ENCODE measurements around the gene WWOX. TPM values are rescaled to one million over a fixed set of nuclear protein-coding genes. Genes with fewer than 3 reads are reported as not detected.

WWOX gene
- total RNA-seq, 1 donor from 2014 or later, result 7.3 TPM

DNA sequence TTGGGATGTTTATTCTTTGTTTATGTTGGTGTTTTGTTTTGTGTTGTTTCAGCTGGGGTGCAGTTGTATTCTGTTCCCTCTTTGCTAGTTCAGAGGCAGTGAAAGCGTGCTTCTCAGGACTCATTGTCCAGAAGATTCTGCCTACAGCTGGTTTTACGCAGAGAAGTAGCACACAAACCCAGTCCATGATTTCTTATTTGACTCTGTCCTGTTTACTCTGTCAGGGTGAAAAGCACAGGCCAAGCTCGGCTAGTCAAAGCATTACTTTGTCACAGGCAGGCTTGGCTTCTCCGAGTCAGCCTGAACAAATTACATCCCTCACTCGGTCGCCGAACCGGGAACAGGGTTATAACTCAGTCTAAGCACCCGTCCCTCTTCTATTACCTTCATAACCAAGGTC lies 1066.1 kb downstream of the WWOX start:
- DNase-seq (ENCODE audit: low read depth), result no peak
- no peak overlapping the region for H3K4me3 ChIP-seq (ENCODE audit: insufficient read depth, low read depth, low read length)

DNA sequence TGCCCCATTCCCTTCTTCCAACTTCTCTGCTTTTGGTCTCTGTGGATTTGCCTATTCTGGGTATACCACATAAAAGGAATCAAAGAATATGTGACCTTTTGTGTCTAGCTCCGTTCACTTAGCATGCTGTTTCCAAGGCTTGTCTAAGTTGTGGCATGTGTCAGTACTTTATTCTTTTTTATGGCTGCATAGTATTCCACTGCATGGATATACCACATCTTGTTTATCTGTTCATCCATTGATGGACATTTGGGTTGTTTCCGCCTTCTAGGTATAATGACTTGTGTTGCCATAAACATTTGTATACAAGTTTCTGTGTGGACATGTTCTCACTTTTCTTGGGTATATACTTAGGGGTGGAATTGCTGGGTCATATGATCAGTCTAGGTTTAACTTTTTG lies 1068.4 kb downstream of the WWOX start:
- TF ChIP-seq, protein P1, sequence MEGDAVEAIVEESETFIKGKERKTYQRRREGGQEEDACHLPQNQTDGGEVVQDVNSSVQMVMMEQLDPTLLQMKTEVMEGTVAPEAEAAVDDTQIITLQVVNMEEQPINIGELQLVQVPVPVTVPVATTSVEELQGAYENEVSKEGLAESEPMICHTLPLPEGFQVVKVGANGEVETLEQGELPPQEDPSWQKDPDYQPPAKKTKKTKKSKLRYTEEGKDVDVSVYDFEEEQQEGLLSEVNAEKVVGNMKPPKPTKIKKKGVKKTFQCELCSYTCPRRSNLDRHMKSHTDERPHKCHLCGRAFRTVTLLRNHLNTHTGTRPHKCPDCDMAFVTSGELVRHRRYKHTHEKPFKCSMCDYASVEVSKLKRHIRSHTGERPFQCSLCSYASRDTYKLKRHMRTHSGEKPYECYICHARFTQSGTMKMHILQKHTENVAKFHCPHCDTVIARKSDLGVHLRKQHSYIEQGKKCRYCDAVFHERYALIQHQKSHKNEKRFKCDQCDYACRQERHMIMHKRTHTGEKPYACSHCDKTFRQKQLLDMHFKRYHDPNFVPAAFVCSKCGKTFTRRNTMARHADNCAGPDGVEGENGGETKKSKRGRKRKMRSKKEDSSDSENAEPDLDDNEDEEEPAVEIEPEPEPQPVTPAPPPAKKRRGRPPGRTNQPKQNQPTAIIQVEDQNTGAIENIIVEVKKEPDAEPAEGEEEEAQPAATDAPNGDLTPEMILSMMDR (IDR thresholded peaks at IDR 0.05; ENCODE audit: insufficient read depth, low read depth, low read length), result no peak
- TF ChIP-seq EZH2 (IDR thresholded peaks at IDR 0.05; ENCODE audit: insufficient read depth, low read length), result no peak
- H3K36me3 ChIP-seq (ENCODE audit: insufficient read depth, low read length), result no peaks in the 10 kb centered on the region
- no peak overlapping the region for H3K9ac ChIP-seq (ENCODE audit: low read length)
- H4K20me1 ChIP-seq (ENCODE audit: insufficient read depth, low read length), result no peaks in the 10 kb centered on the region
- H3K36me3 Mint-ChIP-seq (ENCODE audit: low read depth, unreplicated experiment), result no peaks in the 10 kb centered on the region
- no peak for DNase-seq (ENCODE audit: low read depth)
- no peak overlapping the region for H3K27ac ChIP-seq (ENCODE audit: low read depth, low read length)
- H3K27ac Mint-ChIP-seq (ENCODE audit: unreplicated experiment), result no peak overlapping the region
- no peak overlapping the region for H3K4me3 ChIP-seq (ENCODE audit: insufficient read depth, low read depth, low read length)
- no peak overlapping the region for H3K4me3 Mint-ChIP-seq (ENCODE audit: unreplicated experiment)
- H3K79me2 ChIP-seq (ENCODE audit: insufficient read depth, low read length), result no peaks in the 10 kb centered on the region
- no peak for FAIRE-seq
- no peaks in the 10 kb centered on the region for H3K27me3 Mint-ChIP-seq (ENCODE audit: low read depth, unreplicated experiment)
- H3K4me1 ChIP-seq (ENCODE audit: insufficient read depth, low read length), result no peaks in the 10 kb centered on the region
- H3K9me3 Mint-ChIP-seq (ENCODE audit: unreplicated experiment), result peaks cover 8% of the 10 kb centered on the region
- H3K4me2 ChIP-seq (ENCODE audit: low read length), result no peak overlapping the region
- H3K9me3 ChIP-seq (ENCODE audit: insufficient read depth, low read depth, low read length), result no peaks in the 10 kb centered on the region
- H3K27me3 ChIP-seq (ENCODE audit: insufficient read depth, low read length), result no peaks in the 10 kb centered on the region
- no peak overlapping the region for H2AFZ ChIP-seq (ENCODE audit: low read depth, low read length)
- H3K4me1 Mint-ChIP-seq (ENCODE audit: low read depth, unreplicated experiment), result peaks cover 13% of the 10 kb centered on the region

More for the DNA sequence above, 1066.1 kb downstream of the WWOX start:
- no peaks in the 10 kb centered on the region for H3K4me1 ChIP-seq (ENCODE audit: insufficient read depth, low read length)
- H3K79me2 ChIP-seq (ENCODE audit: insufficient read depth, low read length), result no peaks in the 10 kb centered on the region
- H3K9me3 Mint-ChIP-seq (ENCODE audit: unreplicated experiment), result peaks cover 8% of the 10 kb centered on the region
- H3K36me3 Mint-ChIP-seq (ENCODE audit: low read depth, unreplicated experiment), result no peaks in the 10 kb centered on the region
- no peaks in the 10 kb centered on the region for H3K9me3 ChIP-seq (ENCODE audit: insufficient read depth, low read depth, low read length)
- H3K9ac ChIP-seq (ENCODE audit: low read length), result no peak overlapping the region
- TF ChIP-seq, protein P1 (IDR thresholded peaks at IDR 0.05; ENCODE audit: insufficient read depth, low read depth, low read length), result no peak
- no peak for TF ChIP-seq EZH2 (IDR thresholded peaks at IDR 0.05; ENCODE audit: insufficient read depth, low read length)
- H4K20me1 ChIP-seq (ENCODE audit: insufficient read depth, low read length), result no peaks in the 10 kb centered on the region
- H3K4me2 ChIP-seq (ENCODE audit: low read length), result no peak overlapping the region
- no peak for FAIRE-seq
- no peak overlapping the region for H3K4me3 Mint-ChIP-seq (ENCODE audit: unreplicated experiment)
- no peak overlapping the region for H2AFZ ChIP-seq (ENCODE audit: low read depth, low read length)
- no peak overlapping the region for H3K27ac ChIP-seq (ENCODE audit: low read depth, low read length)
- no peaks in the 10 kb centered on the region for H3K27me3 ChIP-seq (ENCODE audit: insufficient read depth, low read length)
- peaks cover 7% of the 10 kb centered on the region for H3K27me3 Mint-ChIP-seq (ENCODE audit: low read depth, unreplicated experiment)
- no peaks in the 10 kb centered on the region for H3K36me3 ChIP-seq (ENCODE audit: insufficient read depth, low read length)
- H3K4me1 Mint-ChIP-seq (ENCODE audit: low read depth, unreplicated experiment), result peaks cover 8% of the 10 kb centered on the region
- no peak overlapping the region for H3K27ac Mint-ChIP-seq (ENCODE audit: unreplicated experiment)

DNA sequence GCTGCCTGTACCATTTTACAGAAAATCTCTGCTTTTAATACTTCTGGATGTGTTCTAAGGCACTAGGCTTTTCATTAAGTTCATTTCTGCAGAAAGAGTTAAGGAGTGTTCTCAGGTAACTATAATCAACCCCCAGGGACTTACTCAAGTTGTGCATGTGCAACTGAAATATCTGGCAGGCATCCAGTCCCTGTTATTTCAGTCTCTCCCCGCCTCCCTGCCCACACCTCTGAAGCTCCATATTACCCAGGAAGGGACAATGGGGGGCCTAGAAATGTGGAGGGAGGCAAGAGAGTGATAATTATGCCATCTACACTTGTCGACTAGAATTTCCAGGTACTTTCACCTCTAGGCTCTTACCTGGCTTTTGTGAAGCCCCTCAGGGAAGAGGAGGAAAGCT lies 1068.9 kb downstream of the WWOX start:
- H3K27ac ChIP-seq (ENCODE audit: low read depth, low read length), result no peak overlapping the region
- no peak overlapping the region for H3K4me3 Mint-ChIP-seq (ENCODE audit: unreplicated experiment)
- DNase-seq (ENCODE audit: low read depth) (no peak), FAIRE-seq (no peak)
- H4K20me1 ChIP-seq (ENCODE audit: insufficient read depth, low read length), result no peaks in the 10 kb centered on the region
- no peak overlapping the region for H2AFZ ChIP-seq (ENCODE audit: low read depth, low read length)
- H3K36me3 ChIP-seq (ENCODE audit: insufficient read depth, low read length), result no peaks in the 10 kb centered on the region
- no peaks in the 10 kb centered on the region for H3K27me3 Mint-ChIP-seq (ENCODE audit: low read depth, unreplicated experiment)
- H3K4me2 ChIP-seq (ENCODE audit: low read length), result no peak overlapping the region
- H3K9me3 Mint-ChIP-seq (ENCODE audit: unreplicated experiment), result peaks cover 8% of the 10 kb centered on the region
- no peaks in the 10 kb centered on the region for H3K27me3 ChIP-seq (ENCODE audit: insufficient read depth, low read length)
- no peaks in the 10 kb centered on the region for H3K79me2 ChIP-seq (ENCODE audit: insufficient read depth, low read length)
- no peaks in the 10 kb centered on the region for H3K9me3 ChIP-seq (ENCODE audit: insufficient read depth, low read depth, low read length)
- H3K4me1 Mint-ChIP-seq (ENCODE audit: low read depth, unreplicated experiment), result peaks cover 13% of the 10 kb centered on the region
- no peak overlapping the region for H3K27ac Mint-ChIP-seq (ENCODE audit: unreplicated experiment)
- no peaks in the 10 kb centered on the region for H3K4me1 ChIP-seq (ENCODE audit: insufficient read depth, low read length)
- H3K36me3 Mint-ChIP-seq (ENCODE audit: low read depth, unreplicated experiment), result no peaks in the 10 kb centered on the region
- TF ChIP-seq, protein P1 (IDR thresholded peaks at IDR 0.05; ENCODE audit: insufficient read depth, low read depth, low read length), result no peak
- no peak for TF ChIP-seq EZH2 (IDR thresholded peaks at IDR 0.05; ENCODE audit: insufficient read depth, low read length)
- no peak overlapping the region for H3K4me3 ChIP-seq (ENCODE audit: insufficient read depth, low read depth, low read length)
- H3K9ac ChIP-seq (ENCODE audit: low read length), result no peak overlapping the region
